T-helper 1 cell treated with Interleukin-12 subunit alpha and Interleukin-12 subunit beta and Interleukin-4 antibody, amounts not matched to agents 30 μg/mL and 1 μg/mL, for 36 hours (primary cell): ENCODE measurements around the gene UNC45A.
A peak's percentile ranks its signal among the peaks of the same experiment; 100 is the strongest.
"Not testable (repeated sequence)": the region's sequence is repeated elsewhere in the genome, so short reads cannot be mapped to it uniquely, and the experiment has no call there.

Source experiments
- H3K27ac Mint-ChIP-seq: one replicate; pipeline ENCODE4 v1.8.0; 2021; ENCODE audit warnings: mild to moderate bottlenecking, mixed read lengths
- H3K27me3 Mint-ChIP-seq: one replicate; pipeline ENCODE4 v1.8.0; 2021; ENCODE audit warnings: low read depth, mixed read lengths
- H3K36me3 Mint-ChIP-seq: one replicate; pipeline ENCODE4 v1.8.0; 2021; ENCODE audit warnings: low read depth, mixed read lengths
- H3K4me1 Mint-ChIP-seq: one replicate; pipeline ENCODE4 v1.8.0; 2021; ENCODE audit warnings: low read depth, mixed read lengths
- H3K4me3 Mint-ChIP-seq: one replicate; pipeline ENCODE4 v1.8.0; 2021; ENCODE audit warnings: mild to moderate bottlenecking, moderate library complexity, mixed read lengths
- H3K9me3 Mint-ChIP-seq: one replicate; pipeline ENCODE4 v1.8.0; 2021; ENCODE audit warnings: mixed read lengths

UNC45A gene

DNA sequence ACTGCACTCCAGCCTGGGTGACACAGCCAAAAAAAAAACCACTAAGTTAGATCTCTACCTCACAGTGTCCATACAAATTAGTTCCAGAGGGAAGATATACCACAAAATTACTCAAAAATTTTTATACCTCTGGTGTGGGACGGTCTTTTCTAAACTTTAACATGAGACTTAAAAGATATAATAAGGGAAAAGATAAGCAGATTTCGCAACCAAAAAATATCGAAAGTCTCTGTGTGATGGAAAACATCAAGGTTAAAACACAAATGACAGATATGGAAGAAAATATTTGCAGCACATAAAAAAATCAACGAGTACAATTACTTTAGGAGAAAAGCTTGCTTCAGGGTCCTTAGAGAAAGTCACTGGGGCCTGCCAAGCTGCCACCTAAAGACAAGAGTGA, 13.2 kb upstream of the UNC45A start:
- H3K9me3 Mint-ChIP-seq, result no peaks in the 10 kb centered on the region
- H3K36me3 Mint-ChIP-seq, result peaks cover 48% of the 10 kb centered on the region
- peak overlapping the region; percentile 55 for H3K27ac Mint-ChIP-seq
- peaks cover 38% of the 10 kb centered on the region for H3K4me1 Mint-ChIP-seq
- no peak overlapping the region for H3K4me3 Mint-ChIP-seq
- H3K27me3 Mint-ChIP-seq, result no peaks in the 10 kb centered on the region

DNA sequence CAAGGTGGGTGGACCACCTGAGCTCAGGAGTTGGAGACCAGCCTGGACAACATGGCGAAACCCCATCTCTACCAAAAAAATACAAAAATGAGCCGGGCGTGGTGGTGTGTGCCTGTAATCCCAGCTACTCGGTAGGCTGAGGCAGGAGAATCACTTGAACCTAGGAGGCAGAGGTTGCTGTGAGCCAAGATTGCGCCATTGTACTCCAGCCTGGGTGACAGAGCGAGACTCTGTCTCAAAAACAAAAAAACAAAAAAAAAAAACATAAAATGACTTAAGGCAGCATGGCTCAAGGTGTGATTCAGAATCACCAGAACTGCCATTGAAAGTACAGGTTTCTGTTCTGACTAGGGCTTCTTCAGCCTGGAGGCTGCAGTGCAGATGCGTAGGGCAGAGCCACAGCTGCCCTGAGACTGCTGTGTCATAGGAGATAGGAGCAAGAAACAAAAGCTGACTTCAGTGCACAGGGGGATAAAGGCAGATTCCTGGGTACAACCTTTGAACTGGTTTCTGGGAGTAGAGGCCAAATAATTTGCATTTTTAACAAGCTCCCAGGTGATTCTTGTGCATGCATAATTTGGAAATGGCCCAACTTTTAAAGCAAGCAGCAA, 12.3 kb upstream of the UNC45A start:
- Mint-ChIP-seq H3K4me3 (peak overlapping the region; percentile 5), H3K4me1 (peaks cover 38% of the 10 kb centered on the region), H3K36me3 (peaks cover 41% of the 10 kb centered on the region), H3K27ac (peak overlapping the region; percentile 84)
- not testable (repeated sequence) for H3K9me3 Mint-ChIP-seq, H3K27me3 Mint-ChIP-seq

DNA sequence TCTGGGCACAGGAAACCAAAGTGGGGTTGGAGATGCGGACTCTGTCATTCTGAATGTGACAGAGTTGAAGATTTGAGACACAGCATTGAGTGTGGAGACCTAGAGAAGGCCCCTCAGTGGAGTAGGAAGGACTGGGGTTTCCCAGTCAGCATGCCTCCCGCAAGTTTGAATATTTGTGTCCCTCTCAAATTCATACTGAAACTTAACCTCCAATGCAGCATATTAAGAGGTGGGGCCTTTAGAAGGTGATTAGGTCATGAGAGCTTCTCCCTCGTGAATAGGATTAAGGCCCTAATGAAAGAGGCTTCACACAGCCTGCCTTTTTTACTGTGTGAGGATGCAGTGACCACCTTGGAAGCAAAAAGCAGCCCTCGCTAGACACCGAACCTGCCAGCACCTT, 10.7 kb upstream of the UNC45A start:
- no peaks in the 10 kb centered on the region for H3K9me3 Mint-ChIP-seq
- H3K27ac Mint-ChIP-seq, result peak overlapping the region; percentile 84
- peak overlapping the region; percentile 18 for H3K4me3 Mint-ChIP-seq
- H3K36me3 Mint-ChIP-seq, result peaks cover 32% of the 10 kb centered on the region
- H3K4me1 Mint-ChIP-seq, result peaks cover 45% of the 10 kb centered on the region
- no peaks in the 10 kb centered on the region for H3K27me3 Mint-ChIP-seq

DNA sequence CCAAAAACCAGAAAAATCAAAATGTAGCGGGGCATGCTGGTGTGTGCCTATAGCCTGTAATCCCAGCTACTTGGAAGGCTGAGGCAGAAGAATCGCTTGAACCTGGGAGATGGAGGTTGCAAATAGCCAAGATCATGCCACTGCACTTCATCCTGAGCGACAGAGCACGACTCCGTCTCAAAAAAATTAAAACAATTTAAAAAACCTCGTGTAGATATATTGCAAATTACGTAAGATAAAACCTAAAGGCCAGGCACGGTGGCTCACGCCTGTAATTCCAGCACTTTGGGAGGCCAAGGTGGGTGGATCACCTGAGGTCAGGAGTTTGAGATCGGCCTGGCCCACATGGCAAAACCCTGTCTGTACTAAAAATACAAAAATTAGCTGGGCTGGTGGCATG, 8.3 kb upstream of the UNC45A start:
- H3K27ac Mint-ChIP-seq, H3K27me3 Mint-ChIP-seq, H3K9me3 Mint-ChIP-seq, H3K4me3 Mint-ChIP-seq: not testable (repeated sequence)
- Mint-ChIP-seq H3K36me3 (peaks cover 12% of the 10 kb centered on the region), H3K4me1 (peaks cover 54% of the 10 kb centered on the region)

DNA sequence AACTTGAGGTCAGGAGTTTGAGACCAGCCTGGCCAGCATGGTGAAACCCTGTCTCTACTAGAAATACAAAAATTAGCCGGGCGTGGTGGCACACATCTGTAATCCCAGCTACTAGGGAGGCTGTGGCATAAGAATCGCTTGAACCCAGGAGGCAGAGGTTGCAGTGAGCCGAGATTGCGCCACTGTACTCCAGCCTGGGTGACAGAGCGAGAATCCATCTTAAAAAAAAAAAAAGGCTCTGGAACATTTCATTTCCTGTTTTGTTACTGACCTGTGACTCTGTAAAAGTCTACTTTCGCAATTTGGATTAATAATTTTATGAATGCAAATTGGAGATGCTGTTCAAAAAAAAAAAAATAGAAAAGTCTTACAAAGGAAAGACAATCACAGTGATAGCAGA, 7.0 kb upstream of the UNC45A start:
- not testable (repeated sequence) for H3K9me3 Mint-ChIP-seq, H3K36me3 Mint-ChIP-seq, H3K27me3 Mint-ChIP-seq
- Mint-ChIP-seq H3K27ac (peak overlapping the region; percentile 71), H3K4me3 (peak overlapping the region; percentile 67), H3K4me1 (peaks cover 47% of the 10 kb centered on the region)

DNA sequence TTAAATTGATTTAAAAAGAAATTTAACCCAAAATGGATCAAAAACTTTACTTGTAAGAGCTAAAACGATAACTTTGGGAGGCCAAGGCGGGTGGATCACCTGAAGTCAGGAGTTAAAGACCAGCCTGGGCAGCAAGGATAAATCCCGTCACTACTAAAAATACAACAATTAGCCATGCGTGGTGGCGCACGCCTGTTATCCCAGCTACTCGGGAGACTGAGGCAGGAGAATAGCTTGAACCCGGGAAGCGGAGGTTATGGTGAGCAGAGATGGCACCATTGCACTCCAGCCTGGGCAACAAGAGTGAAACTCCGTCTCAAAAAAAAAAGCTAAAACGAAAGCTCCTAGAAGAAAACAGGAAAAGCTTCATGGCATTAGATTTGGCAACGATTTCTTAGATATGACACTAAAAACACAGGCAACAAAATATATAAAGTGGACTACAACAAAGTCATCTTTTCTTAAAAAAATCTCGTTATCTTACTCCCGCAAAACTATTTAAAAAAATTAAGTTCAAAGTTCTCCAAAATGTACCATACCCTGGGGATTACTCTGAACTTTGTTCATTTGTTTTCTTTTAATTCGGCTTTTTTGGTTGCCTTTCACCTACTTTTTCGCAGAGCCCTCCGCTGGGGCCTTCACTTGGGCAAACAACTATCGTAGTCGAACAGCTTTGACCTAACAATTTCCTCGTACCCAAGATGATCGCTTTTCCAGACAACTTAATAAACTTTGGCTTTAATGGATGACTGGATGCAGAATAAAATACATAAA, 5.7 kb upstream of the UNC45A start:
- Mint-ChIP-seq H3K27me3 (no peaks in the 10 kb centered on the region), H3K9me3 (no peaks in the 10 kb centered on the region), H3K4me3 (peak overlapping the region; percentile 98), H3K27ac (peak overlapping the region; percentile 100), H3K4me1 (peaks cover 48% of the 10 kb centered on the region), H3K36me3 (peaks cover 5% of the 10 kb centered on the region)

DNA sequence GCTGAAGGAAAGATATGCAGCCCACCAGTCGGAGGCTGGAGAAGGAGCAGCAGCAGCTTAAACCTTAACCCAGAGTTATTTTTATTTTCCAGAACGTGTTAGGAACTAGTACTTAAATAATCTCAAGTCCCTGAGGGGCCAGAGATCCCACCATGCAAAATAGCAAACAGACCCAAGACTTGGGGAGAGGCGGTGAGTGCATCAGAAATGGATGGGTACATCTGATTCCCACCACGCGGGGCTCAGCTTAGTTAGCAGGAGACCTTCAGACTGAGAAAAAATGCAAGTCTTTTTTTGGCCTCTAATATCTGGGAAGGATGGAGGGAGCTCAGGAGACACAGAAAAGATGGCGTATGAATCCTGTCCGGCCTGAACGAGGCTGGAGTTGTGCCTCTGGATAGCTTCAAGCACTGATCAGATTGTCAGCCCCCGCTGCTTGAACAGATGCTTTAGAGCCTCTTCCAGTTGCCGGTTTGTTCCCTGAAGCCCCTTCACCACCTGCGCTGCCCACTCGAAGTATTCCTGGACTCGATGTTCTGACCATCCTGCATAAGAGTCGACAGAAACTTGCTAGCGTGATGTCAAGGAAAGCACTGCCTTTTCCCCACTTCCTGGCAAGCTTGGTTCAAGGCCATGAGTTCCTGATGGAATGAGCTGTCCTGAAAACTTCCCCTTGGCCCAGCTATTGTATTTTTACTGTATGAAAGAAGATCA, 4.1 kb upstream of the UNC45A start:
- Mint-ChIP-seq H3K9me3 (no peaks in the 10 kb centered on the region), H3K27ac (peak overlapping the region; percentile 100), H3K4me3 (peak overlapping the region; percentile 98), H3K36me3 (peaks cover 4% of the 10 kb centered on the region), H3K4me1 (peaks cover 42% of the 10 kb centered on the region), H3K27me3 (no peaks in the 10 kb centered on the region)

DNA sequence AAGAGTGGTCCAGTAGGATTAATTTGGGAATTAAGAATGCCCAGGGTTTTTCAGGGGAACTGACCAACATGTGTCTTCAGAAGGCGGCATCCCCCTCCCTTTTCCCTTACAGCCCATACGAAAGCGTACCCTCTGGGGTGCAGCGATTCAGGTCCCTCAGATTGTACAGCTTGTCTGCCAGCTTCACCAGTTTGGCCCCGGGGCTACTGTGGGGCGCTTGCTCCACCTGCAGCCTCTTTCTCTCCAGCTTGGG, 3.6 kb upstream of the UNC45A start:
- no peaks in the 10 kb centered on the region for H3K27me3 Mint-ChIP-seq
- peaks cover 9% of the 10 kb centered on the region for H3K36me3 Mint-ChIP-seq
- H3K4me1 Mint-ChIP-seq, result peaks cover 47% of the 10 kb centered on the region
- no peaks in the 10 kb centered on the region for H3K9me3 Mint-ChIP-seq
- peak overlapping the region; percentile 100 for H3K27ac Mint-ChIP-seq
- H3K4me3 Mint-ChIP-seq, result peak overlapping the region; percentile 98

DNA sequence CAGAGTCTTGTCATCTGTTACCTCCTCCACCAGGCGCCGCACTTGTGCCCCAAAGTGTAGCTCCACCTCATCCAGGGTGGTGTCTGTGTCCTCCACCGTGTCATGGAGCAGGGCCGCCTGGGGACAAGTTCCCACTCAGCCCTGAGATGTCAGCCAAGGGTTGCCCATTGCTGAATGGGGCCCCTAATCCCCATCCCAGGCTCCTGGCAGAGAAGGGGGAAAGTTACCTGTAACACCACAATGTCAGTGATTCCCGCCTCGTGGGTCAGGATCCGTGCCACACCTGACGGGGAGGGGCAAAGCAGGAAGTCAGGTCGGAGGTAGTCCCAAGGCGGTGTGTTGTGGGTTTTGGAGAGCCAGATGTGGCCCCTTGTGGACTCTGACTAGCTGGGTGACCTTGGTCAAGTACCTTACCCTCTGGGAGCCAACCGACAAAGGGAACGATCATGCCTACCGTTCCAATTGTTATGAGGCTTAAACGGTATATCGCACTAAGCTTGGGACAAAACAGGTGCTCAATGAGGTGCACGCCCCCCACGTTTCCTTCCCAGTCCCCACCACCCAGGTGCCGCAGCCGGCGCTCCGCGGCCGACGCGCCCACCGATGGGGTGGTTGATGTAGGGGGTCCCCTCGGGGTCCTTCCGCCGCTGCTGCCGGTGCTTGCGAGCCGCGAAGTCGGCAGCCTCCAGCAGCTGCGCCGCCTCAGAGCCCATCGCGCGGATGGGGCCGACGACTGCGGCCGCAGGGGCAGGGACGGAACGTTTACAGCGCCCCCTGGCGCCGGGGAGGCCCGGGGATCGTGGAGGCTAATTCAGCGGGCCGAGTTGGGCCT, 3.0 kb upstream of the UNC45A start, which contains the start of gene HDDC3:
Gene HDDC3 (minus strand): TSS at position 722 of the 832 bp plus-strand sequence. CDS start 9 bp downstream, at position 713.
- Mint-ChIP-seq H3K4me3 (peak within 1 kb of the TSS; percentile 98), H3K9me3 (no peaks in the 10 kb centered on the region), H3K4me1 (peaks cover 51% of the 10 kb centered on the region), H3K27me3 (no peaks in the 10 kb centered on the region), H3K36me3 (peaks cover 11% of the 10 kb centered on the region), H3K27ac (peak within 1 kb of the TSS; percentile 100)

DNA sequence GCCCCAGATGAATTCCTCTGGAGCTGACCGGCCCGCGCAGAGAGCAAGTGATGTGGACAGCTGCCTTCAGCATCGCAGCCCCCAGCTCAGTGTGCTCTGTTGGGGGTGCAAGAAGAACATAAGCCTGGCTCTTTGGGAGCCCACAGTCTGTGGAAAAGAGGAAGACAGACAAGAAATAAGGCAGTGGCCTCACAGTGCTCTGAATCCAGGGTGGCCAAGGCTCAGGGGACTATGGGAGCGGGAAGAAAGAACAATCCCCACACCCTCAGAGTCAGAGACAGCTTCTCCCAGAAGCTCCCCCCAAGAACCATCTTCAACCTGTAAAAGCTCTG, 2.5 kb upstream of the UNC45A start:
- Mint-ChIP-seq H3K4me1 (peaks cover 51% of the 10 kb centered on the region), H3K9me3 (no peaks in the 10 kb centered on the region), H3K27ac (peak overlapping the region; percentile 100), H3K27me3 (no peaks in the 10 kb centered on the region), H3K4me3 (peak overlapping the region; percentile 98), H3K36me3 (peaks cover 11% of the 10 kb centered on the region)

DNA sequence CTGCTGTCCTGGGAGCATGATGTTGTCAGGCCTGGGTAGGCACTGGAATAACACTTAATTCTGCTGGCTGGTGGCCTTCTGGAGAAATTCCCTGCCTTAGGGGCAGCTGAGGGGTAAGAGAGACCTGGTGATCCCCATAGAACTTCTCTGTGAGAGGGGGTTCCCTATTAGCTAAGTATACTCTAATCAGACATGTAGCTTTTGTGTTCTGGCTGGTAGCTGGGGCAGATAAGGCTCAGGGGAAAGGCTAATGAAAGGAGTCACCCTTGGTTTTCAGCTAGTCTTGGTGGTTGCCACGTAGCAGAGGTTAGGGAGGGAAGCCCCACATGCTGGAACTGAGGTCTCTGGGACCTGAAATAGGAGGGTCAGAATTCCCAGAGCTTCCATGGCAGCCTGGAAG, 1.8 kb upstream of the UNC45A start:
- Mint-ChIP-seq H3K27me3 (no peaks in the 10 kb centered on the region), H3K27ac (peak overlapping the region; percentile 100), H3K4me1 (peaks cover 50% of the 10 kb centered on the region), H3K36me3 (peaks cover 13% of the 10 kb centered on the region), H3K9me3 (no peaks in the 10 kb centered on the region), H3K4me3 (peak overlapping the region; percentile 23)

DNA sequence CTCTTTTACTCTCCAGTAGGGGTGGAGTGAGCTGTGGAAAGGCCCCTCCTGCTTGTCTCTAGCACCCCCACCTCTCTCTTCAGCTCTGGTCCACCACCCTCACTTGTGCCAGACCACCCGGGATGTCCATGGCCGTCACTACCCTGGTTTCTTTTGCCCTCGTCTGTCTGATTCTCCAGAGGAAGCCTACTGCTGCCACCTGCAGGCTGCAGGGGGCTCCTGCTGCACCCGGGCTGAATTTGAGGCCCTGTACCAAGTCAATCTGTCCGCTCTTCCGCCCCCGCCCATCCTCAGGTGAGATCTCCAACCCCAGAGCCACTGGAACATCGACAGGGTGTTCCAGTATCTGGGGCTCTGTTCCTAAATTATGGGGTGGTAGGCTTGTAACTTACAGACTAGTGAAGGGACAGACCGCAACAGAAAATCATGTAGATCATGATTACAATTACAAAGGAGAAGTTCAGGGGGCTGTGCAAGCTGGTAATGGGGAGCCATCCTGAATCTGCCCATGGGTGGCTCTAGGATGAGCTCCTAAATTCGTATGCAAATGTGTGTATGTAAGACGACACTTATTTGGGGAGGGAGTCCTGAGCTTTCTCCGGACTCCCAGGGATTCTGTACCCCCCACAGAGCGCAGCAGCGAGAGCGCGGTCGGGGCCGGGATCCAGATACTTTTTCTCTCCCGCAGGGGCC, 683 bp upstream of the UNC45A start:
- Mint-ChIP-seq H3K36me3 (peaks cover 14% of the 10 kb centered on the region), H3K9me3 (no peaks in the 10 kb centered on the region), H3K4me1 (peaks cover 44% of the 10 kb centered on the region), H3K4me3 (peak overlapping the region; percentile 92), H3K27ac (peak overlapping the region; percentile 100), H3K27me3 (no peaks in the 10 kb centered on the region)

DNA sequence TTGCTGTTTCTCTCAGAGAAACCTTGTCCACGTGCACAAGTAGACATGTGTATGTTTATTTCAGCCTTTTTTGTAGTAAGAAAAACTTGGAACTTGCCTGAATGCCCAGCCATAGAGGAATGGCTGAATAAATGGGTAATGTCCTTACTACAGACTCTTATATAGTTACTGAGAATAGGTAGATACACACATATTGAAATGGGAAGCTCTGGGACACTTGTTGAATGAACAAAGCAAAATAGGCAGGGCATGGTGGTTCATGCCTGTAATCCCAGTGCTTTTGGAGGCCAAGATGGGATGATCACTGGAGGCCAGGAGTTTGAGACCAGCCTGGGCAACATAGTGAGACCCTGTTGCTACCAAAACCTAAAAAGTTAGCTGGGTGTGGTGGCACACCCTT, 1.7 kb downstream of the UNC45A start:
- Mint-ChIP-seq H3K4me1 (peaks cover 27% of the 10 kb centered on the region), H3K27ac (peak overlapping the region; percentile 7), H3K36me3 (peaks cover 29% of the 10 kb centered on the region), H3K9me3 (no peaks in the 10 kb centered on the region), H3K4me3 (peak overlapping the region; percentile 92), H3K27me3 (no peaks in the 10 kb centered on the region)

DNA sequence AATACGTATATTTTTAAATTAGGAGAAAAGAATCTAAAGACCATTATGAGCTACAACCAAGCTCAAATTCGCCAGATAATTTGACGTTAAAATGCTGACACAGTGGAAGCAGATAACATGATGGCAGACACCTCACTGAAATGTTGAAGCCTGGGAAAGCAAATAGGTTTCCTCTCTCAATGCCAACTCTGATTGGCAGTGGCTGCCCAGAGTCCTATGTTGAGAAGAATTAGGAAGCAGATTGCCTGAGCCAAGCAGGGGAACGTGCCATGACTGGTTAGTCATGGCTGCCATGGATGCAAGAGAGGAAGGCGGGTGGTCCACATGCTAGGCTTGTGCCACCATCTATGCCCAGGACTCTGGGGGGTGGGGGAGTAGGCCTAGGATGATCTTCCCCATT, 3.2 kb downstream of the UNC45A start:
- no peak overlapping the region for H3K4me3 Mint-ChIP-seq
- peaks cover 21% of the 10 kb centered on the region for H3K4me1 Mint-ChIP-seq
- H3K36me3 Mint-ChIP-seq, result peaks cover 31% of the 10 kb centered on the region
- H3K27me3 Mint-ChIP-seq, result no peaks in the 10 kb centered on the region
- no peak overlapping the region for H3K27ac Mint-ChIP-seq
- H3K9me3 Mint-ChIP-seq, result no peaks in the 10 kb centered on the region
